Ishikawa (cell line): ENCODE measurements around the gene RET.

Experiments
- CREB1 ChIP-seq: IDR thresholded peaks from 2 replicates; pipeline ENCODE4 v1.6.1; 2012; ENCODE audit warnings: low read depth
- EGR1 ChIP-seq: IDR thresholded peaks from 2 replicates; pipeline ENCODE4 v1.6.1; 2012
- EP300 ChIP-seq: IDR thresholded peaks from 2 replicates; pipeline ENCODE4 v1.6.1; 2012; ENCODE audit warnings: borderline replicate concordance
- FOXM1 ChIP-seq: IDR thresholded peaks from 2 replicates; pipeline ENCODE4 v1.6.1; 2012; ENCODE audit warnings: low read depth, borderline replicate concordance
- MAX ChIP-seq: IDR thresholded peaks from 2 replicates; pipeline ENCODE4 v1.6.1; 2012
- NFIC ChIP-seq: IDR thresholded peaks from 2 replicates; pipeline ENCODE4 v1.6.1; 2012
- RAD21 ChIP-seq: IDR thresholded peaks from 2 replicates; pipeline ENCODE4 v1.6.1; 2012; ENCODE audit warnings: low read depth
- REST ChIP-seq: IDR thresholded peaks from 2 replicates; pipeline ENCODE4 v1.6.1; 2012; ENCODE audit warnings: low read depth, mild to moderate bottlenecking
- TAF1 ChIP-seq: IDR thresholded peaks from 2 replicates; pipeline ENCODE4 v1.6.1; 2012; ENCODE audit warnings: low read depth, mild to moderate bottlenecking
- TCF12 ChIP-seq: IDR thresholded peaks from 2 replicates; pipeline ENCODE4 v1.6.1; 2012; ENCODE audit warnings: low read depth
- TEAD4 ChIP-seq: IDR thresholded peaks from 2 replicates; pipeline ENCODE4 v1.6.1; 2012
- YY1 ChIP-seq: IDR thresholded peaks from 2 replicates; pipeline ENCODE4 v1.6.1; 2012; ENCODE audit warnings: low read depth

- TF ChIP-seq CREB1 (no peak), FOXM1 (no peak), TEAD4 (no peak), RAD21 (no peak), NFIC (no peak), EGR1 (no peak), EP300 (no peak), YY1 (no peak), REST (no peak), TAF1 (no peak), TCF12 (no peak), MAX (no peak)
Measured at GRCh38 chr10:43057231-43057711, 19.6 kb upstream of the RET start.
